SK-N-SH treated with all-trans-retinoic acid at 6 μM for 48 hours (cell line): ENCODE results near the gene IGFL1.

Experiments used
- ATAC-seq: fragments of 200-7000 bp; cut with Tn5 transposase; 3 replicates; pipeline ENCODE4 v1.9.1; 2020; ENCODE audit warnings: mild to moderate bottlenecking, moderate library complexity
- ARNTL ChIP-seq: fragments of 450-650 bp; formaldehyde crosslinking; IDR thresholded peaks from 2 replicates; pipeline ENCODE4 v1.5.0; 2020; ENCODE audit warnings: low read depth, mild to moderate bottlenecking, moderate library complexity, borderline replicate concordance
- BACH2 ChIP-seq: fragments of 250-450 bp; sonication (Bioruptor Pico); IDR thresholded peaks from 2 replicates; pipeline ENCODE4 v1.9.0; 2021; ENCODE audit warnings: mild to moderate bottlenecking, borderline replicate concordance
- CSDC2 ChIP-seq: fragments of 250-450 bp; sonication (Bioruptor Pico); IDR thresholded peaks from 2 replicates; pipeline ENCODE4 v1.5.0; 2020; ENCODE audit warnings: mild to moderate bottlenecking, moderate library complexity
- ESRRG ChIP-seq: fragments of 250-450 bp; sonication (Bioruptor Pico); IDR thresholded peaks from 2 replicates; pipeline ENCODE4 v1.6.1; 2021; ENCODE audit warnings: mild to moderate bottlenecking
- OSR1 ChIP-seq: fragments of 250-450 bp; sonication (Bioruptor Pico); IDR thresholded peaks from 2 replicates; pipeline ENCODE4 v1.8.0; 2022; ENCODE audit warnings: moderate library complexity, mild to moderate bottlenecking, inconsistent platforms
- PPARA ChIP-seq: fragments of 250-450 bp; sonication (Bioruptor Pico); IDR thresholded peaks from 2 replicates; pipeline ENCODE4 v1.5.0; 2020; ENCODE audit warnings: mild to moderate bottlenecking, borderline replicate concordance
- RARB ChIP-seq: fragments of 250-450 bp; sonication (Bioruptor Pico); IDR thresholded peaks from 2 replicates; pipeline ENCODE4 v1.8.0; 2021; ENCODE audit warnings: mild to moderate bottlenecking, moderate library complexity
- SNAI2 ChIP-seq: fragments of 250-450 bp; sonication (Bioruptor Pico); IDR thresholded peaks from 2 replicates; pipeline ENCODE4 v1.5.0; 2020; ENCODE audit warnings: mild to moderate bottlenecking, moderate library complexity
- TCF4 ChIP-seq: fragments of 250-450 bp; sonication (Bioruptor Pico); IDR thresholded peaks from 2 replicates; pipeline ENCODE4 v1.8.0; 2021; ENCODE audit warnings: mild to moderate bottlenecking, moderate library complexity, borderline replicate concordance
- TOX ChIP-seq: fragments of 250-450 bp; sonication (Bioruptor Pico); IDR thresholded peaks from 2 replicates; pipeline ENCODE4 v1.8.0; 2021; ENCODE audit warnings: mild to moderate bottlenecking, moderate library complexity, borderline replicate concordance
- ZC3H10 ChIP-seq: fragments of 250-450 bp; sonication (Bioruptor Pico); IDR thresholded peaks from 2 replicates; pipeline ENCODE4 v1.5.1; 2021; ENCODE audit warnings: mild to moderate bottlenecking, moderate library complexity
- ZFP3 ChIP-seq: fragments of 250-450 bp; sonication (Bioruptor Pico); IDR thresholded peaks from 2 replicates; pipeline ENCODE4 v1.5.0; 2020; ENCODE audit warnings: mild to moderate bottlenecking, moderate library complexity
- ZNF565 ChIP-seq: fragments of 450-650 bp; formaldehyde crosslinking; conservative IDR thresholded peaks from 2 replicates; pipeline ENCODE4 v1.5.0; 2020; ENCODE audit warnings: low read depth, mild to moderate bottlenecking, moderate library complexity
- ZNF70 ChIP-seq: fragments of 450-650 bp; formaldehyde crosslinking; IDR thresholded peaks from 2 replicates; pipeline ENCODE4 v1.5.0; 2020; ENCODE audit warnings: mild to moderate bottlenecking, moderate library complexity
- ZNF8 ChIP-seq: fragments of 450-650 bp; formaldehyde crosslinking; IDR thresholded peaks from 2 replicates; pipeline ENCODE4 v1.5.0; 2020; ENCODE audit warnings: mild to moderate bottlenecking, moderate library complexity
- TF ChIP-seq, protein P1 (sequence below): fragments of 250-450 bp; sonication (Bioruptor Pico); IDR thresholded peaks from 2 replicates; pipeline ENCODE4 v1.5.0; 2020; ENCODE audit warnings: mild to moderate bottlenecking, moderate library complexity
- TF ChIP-seq, protein P2 (sequence below): fragments of 250-450 bp; sonication (Bioruptor Pico); IDR thresholded peaks from 2 replicates; pipeline ENCODE4 v1.8.0; 2020; ENCODE audit warnings: mild to moderate bottlenecking, moderate library complexity, borderline replicate concordance
- TF ChIP-seq, protein P3 (sequence below): fragments of 250-450 bp; sonication (Bioruptor Pico); IDR thresholded peaks from 2 replicates; pipeline ENCODE4 v1.5.1; 2020; ENCODE audit warnings: low read depth, mild to moderate bottlenecking, moderate library complexity

IGFL1 gene

DNA sequence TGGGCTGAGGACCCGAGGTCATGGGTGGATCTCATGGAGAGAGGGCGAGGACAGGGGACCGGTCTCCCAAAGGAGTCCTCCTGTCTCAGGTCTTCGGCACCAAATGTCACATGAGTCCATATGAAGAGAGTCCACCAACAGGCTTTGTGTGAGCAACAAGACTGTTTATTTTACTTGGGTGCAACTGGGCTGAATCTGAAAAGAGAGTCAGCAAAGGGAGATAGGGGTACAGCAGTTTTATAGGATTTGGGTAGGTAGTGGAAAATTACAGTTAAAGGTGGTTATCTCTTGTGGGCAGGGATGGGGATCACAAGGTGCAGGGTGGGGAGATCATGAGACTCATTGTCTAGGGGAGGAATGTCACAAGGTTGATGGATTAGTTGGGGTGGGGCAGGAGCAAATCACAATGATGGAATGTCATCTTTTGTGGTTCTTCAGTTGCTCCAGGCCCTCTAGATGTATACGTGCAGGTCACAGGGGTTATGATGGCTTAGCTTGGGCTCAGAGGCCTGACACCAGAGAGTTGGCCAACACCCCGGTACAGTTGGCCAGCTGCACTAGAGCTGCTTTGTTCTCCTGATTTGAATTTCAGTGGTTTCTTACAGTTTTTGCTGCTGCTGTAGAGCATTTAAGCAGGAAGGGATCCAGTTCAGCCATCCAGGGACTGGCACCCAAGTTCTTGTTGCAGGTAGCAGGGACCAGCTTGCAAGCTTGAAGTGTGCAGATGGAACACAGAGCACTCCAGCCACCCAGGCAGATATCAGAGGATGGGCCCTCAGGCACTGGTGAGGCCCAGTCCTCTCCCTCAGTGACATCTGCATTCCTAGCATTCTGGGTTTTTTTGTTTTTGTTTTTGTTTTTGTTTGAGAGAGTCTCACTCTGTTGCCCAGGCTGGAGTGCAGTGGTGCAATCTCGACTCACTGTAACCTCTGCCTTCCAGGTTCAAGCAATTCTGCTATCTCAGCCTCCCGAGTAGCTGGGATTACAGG, 26.4 kb upstream of the IGFL1 start (continued):
- TF ChIP-seq, protein P1, sequence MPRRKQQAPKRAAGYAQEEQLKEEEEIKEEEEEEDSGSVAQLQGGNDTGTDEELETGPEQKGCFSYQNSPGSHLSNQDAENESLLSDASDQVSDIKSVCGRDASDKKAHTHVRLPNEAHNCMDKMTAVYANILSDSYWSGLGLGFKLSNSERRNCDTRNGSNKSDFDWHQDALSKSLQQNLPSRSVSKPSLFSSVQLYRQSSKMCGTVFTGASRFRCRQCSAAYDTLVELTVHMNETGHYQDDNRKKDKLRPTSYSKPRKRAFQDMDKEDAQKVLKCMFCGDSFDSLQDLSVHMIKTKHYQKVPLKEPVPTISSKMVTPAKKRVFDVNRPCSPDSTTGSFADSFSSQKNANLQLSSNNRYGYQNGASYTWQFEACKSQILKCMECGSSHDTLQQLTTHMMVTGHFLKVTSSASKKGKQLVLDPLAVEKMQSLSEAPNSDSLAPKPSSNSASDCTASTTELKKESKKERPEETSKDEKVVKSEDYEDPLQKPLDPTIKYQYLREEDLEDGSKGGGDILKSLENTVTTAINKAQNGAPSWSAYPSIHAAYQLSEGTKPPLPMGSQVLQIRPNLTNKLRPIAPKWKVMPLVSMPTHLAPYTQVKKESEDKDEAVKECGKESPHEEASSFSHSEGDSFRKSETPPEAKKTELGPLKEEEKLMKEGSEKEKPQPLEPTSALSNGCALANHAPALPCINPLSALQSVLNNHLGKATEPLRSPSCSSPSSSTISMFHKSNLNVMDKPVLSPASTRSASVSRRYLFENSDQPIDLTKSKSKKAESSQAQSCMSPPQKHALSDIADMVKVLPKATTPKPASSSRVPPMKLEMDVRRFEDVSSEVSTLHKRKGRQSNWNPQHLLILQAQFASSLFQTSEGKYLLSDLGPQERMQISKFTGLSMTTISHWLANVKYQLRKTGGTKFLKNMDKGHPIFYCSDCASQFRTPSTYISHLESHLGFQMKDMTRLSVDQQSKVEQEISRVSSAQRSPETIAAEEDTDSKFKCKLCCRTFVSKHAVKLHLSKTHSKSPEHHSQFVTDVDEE (CRISPR knock-in tag), result no peak
- TF ChIP-seq ZNF8 (CRISPR knock-in tag) (no peak), ARNTL (CRISPR knock-in tag) (no peak), SNAI2 (CRISPR knock-in tag) (no peak), OSR1 (no peak), ZNF70 (CRISPR knock-in tag) (no peak)
- TF ChIP-seq, all 23 proteins: peak for 0

DNA sequence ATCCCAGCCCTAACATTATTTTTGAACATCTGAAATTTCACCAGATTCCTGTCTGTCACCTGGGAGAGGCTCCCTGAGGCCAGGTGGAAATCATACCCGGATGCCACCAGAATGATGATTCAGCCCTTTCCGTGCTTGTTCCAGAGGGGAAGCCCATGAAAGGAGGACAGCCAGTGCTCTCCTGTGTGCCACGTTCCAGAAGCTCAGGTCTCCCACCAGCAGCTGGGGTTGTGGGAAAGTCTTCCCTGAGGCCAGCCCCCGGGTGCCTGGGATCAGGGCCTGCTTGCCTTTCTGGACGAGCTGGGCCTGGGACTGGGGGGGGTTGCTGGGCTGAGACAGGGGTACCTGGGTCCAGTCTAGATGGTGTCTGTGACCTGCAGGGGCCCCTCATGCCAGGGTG, 25.5 kb upstream of the IGFL1 start:
- no peak for TF ChIP-seq ZNF565 (CRISPR knock-in tag)
- TF ChIP-seq SNAI2 (CRISPR knock-in tag), result no peak
- TF ChIP-seq, protein P2, sequence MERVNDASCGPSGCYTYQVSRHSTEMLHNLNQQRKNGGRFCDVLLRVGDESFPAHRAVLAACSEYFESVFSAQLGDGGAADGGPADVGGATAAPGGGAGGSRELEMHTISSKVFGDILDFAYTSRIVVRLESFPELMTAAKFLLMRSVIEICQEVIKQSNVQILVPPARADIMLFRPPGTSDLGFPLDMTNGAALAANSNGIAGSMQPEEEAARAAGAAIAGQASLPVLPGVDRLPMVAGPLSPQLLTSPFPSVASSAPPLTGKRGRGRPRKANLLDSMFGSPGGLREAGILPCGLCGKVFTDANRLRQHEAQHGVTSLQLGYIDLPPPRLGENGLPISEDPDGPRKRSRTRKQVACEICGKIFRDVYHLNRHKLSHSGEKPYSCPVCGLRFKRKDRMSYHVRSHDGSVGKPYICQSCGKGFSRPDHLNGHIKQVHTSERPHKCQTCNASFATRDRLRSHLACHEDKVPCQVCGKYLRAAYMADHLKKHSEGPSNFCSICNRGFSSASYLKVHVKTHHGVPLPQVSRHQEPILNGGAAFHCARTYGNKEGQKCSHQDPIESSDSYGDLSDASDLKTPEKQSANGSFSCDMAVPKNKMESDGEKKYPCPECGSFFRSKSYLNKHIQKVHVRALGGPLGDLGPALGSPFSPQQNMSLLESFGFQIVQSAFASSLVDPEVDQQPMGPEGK (CRISPR knock-in tag), result no peak
- TF ChIP-seq ARNTL (CRISPR knock-in tag), result no peak
- no peak for TF ChIP-seq ESRRG (CRISPR knock-in tag)
- no peak for TF ChIP-seq RARB (CRISPR knock-in tag)
- TF ChIP-seq ZNF70 (CRISPR knock-in tag), result no peak

DNA sequence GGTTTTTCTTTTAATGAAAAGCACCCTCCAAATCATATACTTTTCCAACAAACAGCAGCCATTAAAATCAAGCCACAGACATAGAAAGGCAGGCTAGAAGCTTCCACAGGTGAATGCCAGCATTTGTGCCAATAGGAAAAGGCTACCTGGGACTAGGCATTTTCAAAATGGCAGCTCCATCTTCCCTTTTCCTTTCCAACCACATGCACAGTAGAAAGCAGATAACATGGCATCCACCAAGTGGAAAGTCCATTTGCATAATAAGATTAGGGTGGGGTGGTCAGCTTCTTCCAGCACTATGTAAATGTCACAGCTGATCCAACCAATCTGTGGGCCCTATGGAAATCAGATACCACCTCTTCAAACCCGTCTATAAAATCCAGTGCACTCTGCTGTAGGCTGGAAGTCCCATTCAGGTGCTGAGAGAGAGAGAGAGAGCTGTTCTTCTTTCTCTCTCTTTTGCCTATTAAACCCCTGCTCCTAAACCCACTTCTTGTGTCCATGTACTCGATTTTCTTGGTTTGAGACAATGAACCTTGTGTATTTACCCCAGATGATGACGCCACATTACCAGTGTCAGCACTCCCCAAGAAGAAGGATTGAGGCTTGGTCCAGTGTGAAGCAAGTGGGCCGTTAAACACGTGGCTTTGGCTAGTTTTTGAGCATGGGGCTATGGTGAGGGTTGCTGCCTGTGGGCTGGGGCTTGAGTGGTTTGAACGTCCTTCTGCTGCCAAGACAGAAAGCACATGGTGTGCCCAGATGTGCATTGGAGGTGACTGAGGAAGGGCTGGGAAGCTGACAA, 24.2 kb upstream of the IGFL1 start:
- no peak for ATAC-seq
- TF ChIP-seq, protein P1 (CRISPR knock-in tag), result no peak
- TF ChIP-seq ZNF8 (CRISPR knock-in tag), result no peak
- TF ChIP-seq ZFP3, result no peak
- no peak for TF ChIP-seq TCF4 (CRISPR knock-in tag)
- TF ChIP-seq TOX, result no peak
- no peak for TF ChIP-seq PPARA
- TF ChIP-seq, protein P3, sequence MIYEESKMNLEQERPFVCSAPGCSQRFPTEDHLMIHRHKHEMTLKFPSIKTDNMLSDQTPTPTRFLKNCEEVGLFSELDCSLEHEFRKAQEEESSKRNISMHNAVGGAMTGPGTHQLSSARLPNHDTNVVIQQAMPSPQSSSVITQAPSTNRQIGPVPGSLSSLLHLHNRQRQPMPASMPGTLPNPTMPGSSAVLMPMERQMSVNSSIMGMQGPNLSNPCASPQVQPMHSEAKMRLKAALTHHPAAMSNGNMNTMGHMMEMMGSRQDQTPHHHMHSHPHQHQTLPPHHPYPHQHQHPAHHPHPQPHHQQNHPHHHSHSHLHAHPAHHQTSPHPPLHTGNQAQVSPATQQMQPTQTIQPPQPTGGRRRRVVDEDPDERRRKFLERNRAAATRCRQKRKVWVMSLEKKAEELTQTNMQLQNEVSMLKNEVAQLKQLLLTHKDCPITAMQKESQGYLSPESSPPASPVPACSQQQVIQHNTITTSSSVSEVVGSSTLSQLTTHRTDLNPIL (CRISPR knock-in tag), result no peak
- TF ChIP-seq ZNF565 (CRISPR knock-in tag), result no peak

More for the DNA sequence above, 25.5 kb upstream of the IGFL1 start:
- ATAC-seq, result no peak

DNA sequence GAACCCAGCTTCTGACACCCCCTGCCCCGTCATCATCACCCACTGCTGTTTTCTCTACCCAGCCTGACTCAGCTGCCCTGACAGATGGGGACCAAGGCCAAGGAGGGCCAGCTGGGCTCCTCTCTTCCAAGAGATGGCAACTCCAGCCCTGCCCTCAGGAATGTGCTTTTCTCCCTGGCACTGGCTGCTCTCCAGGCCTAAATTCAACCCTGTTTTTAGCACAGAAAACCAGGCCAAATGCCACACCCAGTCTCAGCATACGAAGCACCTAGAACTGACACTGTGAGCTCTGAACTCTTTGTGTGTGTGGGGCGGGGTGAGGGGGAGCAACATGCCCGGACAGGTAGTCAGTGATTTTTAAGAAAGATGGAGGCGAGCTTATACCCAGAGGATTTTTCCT, 23.4 kb upstream of the IGFL1 start:
- no peak for ATAC-seq
- no peak for TF ChIP-seq ZNF8 (CRISPR knock-in tag)
- TF ChIP-seq ZFP3, result no peak
- TF ChIP-seq TCF4 (CRISPR knock-in tag), result no peak
- no peak for TF ChIP-seq CSDC2 (CRISPR knock-in tag)
- TF ChIP-seq BACH2 (CRISPR knock-in tag), result no peak
- no peak for TF ChIP-seq ZC3H10 (CRISPR knock-in tag)
- TF ChIP-seq SNAI2 (CRISPR knock-in tag), result no peak
- no peak for TF ChIP-seq ESRRG (CRISPR knock-in tag)
- TF ChIP-seq, protein P2 (CRISPR knock-in tag), result no peak
- TF ChIP-seq PPARA, result no peak
